Erythroblast (primary cell): ENCODE results near the gene BCDIN3D.
"Not testable (repeated sequence)": the region's sequence is repeated elsewhere in the genome, so short reads cannot be mapped to it uniquely, and the experiment has no call there.

Experiments used
- GATA1 ChIP-seq: IDR thresholded peaks from 2 replicates; pipeline ENCODE4 v1.6.1; 2011; ENCODE audit warnings: low read depth, mild to moderate bottlenecking, control low read depth, low read length, moderate library complexity
- POLR2A ChIP-seq: IDR thresholded peaks from 2 replicates; pipeline ENCODE4 v1.6.1; 2011; ENCODE audit warnings: mild to moderate bottlenecking, low read length

GRCh38 chr12:49860921-49861320 is 18.0 kb upstream of the BCDIN3D start:
- TF ChIP-seq POLR2A, GATA1: not testable (repeated sequence)
